UCSD-AML1 (cell line): Measurements from ENCODE around the gene MEF2C.

Experiments used
- DNase-seq: peaks from one replicate; lab custom pipeline; 2025; ENCODE audit not compliant: unreplicated experiment; lab: John Stamatoyannopoulos, UW

Gene MEF2C

DNA sequence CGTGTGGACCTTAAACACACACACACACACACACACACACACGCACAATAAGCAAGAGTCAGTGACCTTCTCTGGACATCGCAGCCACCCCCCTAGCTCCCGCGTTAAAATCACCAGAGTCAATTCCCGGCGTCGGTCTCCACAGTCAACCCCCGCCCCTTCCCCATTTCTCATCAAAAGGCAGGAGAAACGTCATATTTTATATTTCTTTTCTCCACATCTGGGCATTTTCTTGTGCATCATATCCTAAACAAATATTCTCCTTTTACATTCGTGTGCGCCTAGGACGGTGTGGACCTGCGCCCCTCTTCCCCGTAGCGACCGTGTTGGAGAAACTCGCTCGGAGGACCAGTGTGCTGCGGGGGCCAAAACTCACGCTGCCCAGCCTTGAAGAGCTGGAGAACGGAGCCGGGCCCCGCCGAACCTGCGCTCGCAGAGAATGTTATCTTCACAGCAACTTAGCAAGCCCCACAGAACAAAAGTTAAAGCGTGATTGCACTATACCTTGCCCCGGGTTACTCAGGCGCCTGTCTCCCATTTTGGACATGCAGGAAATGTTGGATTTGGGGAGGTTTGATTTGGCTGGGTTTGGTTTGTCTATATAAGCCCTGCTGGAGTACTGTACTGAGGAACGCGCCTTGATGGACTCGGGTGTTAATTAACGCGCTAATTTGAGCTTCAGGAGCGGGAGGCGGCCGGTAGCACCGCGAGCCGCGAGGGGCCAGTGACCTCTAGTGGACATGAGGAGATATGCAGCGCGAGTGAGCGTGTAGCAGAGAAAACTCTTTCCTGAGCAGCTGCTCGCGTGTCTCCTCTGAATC lies 192.4 kb downstream of the MEF2C start:
- DNase-seq, result peak; percentile 58

DNA sequence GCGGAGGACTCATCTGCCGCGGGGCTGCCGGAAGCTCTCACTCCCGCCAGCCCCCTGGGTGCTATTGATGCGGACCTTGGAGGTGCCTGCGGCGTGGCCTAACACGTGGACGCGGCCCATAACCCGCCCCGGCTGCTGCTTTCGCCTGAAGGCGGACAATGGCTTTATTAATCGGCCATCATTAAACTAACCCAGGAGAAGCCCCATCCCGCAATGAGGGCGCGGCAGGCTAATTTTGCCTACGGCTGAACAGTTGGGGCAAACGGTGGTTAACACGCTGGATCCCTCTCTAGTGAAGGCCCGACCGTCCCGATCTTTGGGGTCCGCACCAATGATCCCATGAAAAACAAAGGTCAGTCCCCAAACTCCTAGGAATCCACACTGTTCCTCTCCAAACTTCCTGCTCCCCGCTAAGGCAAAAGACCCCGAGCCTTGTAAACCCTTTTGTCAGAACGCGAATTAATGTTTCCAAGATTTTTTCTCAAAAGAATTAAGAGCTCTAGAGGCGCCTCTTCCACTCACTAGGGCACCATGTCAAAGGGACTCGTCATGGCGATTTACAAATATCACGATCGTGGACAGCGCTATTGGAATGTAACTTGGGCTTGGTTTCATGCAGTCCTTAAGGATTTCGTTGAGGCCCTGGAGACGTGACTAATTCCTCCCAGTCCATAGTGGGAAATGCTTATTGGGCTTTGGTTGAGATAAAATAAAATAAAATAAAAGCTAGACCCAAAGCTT lies 193.1 kb downstream of the MEF2C start:
- DNase-seq, result no peak

DNA sequence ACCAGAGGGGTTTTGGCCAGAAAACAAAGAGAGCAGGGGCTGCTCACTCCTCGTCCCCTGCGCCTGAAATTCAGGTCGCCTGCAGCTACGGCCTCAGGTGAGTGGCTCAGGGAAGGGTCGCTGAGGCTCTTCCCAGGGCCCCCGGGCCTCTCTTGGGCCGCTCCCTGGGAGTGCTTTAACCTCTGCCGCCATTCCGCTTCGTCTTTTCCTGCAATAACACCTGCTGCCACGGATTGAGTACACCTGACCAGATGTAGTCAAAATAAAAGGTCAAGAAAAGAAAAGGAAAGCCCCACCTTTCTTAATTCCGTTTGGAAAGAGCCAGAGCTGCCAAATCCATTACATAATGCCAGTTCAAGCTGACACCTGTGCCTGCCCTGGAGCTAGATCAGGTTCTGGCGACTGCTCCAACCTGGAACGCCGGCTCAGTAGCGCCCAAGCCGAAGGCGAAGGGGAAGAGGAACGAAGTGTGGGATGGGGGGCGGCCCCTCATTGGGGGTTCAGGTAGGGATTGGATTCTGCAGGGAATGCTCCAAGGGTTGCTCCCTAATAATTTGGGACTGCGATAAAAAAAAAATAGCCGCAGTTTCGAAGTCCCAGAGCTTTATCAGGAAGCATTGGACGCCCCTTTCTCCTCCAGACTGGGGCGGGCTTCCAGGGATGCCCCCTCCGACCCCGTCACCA lies 193.9 kb downstream of the MEF2C start:
- DNase-seq, result no peak

DNA sequence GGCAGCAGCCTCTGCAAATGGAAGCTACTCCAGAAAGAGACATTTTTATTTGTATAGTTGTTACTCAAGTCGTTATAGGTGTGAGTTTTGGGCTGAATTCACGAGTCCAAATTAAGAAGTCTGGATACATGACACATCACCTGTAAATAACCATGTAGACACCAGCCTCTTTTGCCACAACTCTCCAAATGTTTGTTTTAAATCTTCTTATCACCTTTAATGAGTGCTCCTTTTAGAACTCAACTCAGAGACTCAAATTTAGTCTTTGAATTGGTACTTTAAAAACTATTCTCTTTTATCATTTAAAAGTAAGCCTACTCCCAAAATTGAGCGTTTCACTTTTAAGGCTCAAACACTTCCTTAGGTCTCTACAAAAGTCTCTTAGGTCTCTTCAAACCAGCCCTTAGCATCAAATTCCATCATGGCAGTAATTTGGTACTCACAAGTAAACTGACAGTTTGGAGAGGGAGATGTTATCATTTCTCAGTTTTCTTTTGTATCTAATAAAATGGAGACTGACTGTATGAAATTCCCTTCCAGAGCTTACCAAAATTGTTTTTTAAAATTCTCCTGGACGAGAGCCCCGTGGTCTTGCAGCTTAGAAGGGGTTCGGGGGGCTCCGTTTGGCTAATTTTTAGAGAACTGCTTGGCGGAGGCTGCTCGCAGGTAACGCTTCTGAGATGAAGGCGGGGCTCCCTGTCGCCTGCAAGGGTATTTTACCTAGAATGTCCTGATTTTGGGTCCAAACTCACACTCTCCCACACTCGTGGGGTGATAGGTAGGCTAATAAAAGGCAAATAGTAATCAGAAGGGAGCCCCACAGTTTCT lies 194.6 kb downstream of the MEF2C start:
- DNase-seq, result no peak

DNA sequence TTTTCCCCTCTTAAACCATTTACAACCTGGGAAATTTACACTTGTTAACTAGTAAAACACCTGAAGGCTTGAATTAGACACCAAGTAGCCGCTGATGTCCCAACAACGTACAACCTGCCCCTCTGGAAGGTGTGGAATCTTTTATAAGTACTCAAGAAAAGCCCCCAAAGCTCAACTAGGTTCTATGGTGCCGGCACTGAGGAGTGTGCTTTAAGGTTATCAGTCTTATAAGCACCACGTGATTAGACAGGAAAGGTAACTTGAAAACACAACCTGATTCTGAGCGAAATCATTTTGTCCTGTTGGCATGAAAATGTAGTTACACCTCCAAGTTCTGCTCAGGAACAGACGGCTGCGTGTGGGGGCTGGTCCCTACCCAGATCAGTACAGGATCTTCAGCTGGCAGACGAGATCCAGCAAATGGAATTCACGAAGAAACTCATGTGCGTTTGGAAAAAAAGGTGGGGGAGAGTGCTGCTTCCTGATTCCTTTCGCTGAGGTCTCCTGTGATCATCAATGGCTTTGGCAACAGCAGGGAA lies 195.5 kb downstream of the MEF2C start:
- no peak for DNase-seq

DNA sequence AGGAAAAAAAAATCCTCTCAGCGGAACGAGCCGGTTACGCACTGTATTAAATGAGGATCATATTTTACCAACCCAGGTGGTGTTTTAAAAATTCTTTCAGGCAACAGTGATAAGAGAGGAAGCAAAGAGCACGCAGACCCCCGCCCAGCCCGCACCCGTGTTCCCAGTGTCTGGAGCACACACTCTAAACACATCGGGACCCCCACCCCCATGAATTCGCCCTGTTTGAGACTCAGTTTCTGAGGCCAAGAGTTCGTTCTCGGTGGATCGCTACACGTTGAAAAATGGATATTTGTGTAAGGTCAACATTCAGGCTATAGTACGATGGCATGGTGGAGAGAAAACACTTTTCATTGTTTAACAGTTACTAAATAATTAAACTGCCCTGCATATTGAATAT lies 196.3 kb downstream of the MEF2C start:
- DNase-seq, result no peak

DNA sequence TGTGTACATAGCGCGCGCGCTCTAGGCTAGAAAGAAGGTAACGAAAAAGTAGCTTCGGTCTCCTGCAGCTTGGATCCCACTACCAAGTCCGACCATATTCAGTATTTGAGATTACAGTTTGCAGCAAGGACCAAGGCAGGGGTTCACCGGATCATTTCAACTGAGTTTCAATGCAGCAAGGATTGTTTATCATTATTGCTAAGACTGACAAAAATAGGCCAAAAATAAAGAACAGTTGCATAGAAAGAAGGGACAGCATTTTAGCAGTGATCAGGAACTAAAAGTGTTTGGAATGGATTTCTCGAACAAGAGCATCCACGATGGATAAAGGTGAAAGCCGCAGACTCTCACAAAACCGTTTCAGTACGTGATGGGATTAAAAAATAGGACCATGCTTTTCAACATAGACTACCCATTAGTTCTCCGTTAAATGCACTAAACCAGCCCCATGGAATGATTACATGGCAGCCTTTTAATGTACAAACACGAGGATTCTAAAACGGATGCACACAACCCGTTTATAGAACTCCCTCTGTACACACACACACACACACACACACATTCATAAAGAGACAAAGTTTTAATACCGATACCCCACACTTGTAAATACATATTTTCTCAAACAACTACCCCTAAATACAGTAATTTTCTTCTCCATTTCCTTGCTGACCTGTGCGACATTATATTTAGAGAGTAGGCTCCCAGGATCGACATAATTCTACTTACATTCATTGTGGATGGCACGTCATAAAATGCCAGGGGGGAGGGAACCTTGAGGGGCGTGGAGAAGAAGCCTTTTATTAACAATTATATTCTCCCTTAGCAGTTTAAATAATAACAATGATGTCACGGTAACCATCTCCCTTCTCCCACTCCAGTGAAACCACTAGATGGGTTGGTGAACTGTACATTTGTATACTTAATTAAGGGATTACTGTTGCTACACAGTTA lies 197.1 kb downstream of the MEF2C start:
- no peak for DNase-seq

DNA sequence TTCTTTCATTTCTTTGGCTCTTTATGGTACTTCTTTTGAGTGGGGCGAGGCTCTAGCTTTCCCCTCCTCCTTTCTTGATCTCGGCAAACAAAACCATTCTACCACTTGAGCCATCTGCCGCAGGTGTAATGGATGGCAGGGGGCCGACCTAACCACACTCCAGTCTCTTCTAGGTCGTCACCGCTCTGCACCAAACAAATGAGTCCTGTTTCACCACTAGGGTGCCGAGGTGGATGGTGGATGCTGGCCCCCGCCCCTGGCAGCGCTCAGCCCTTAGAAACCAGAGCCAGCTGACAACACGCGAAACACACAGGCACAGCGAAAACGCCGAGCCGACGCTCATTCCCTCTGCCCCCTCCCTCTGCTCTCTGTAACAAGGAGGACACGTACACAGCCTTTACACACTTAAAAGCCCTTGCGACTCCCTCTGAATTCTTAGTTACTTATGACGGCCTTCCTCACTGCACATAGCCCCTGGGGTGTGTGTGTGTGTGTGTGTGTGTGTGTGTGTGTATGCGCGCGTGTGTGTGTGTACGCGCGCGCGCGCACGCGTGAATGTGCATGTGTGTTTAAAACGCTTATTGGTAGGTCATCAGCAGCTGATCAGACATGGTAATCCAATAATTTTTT lies 199.4 kb downstream of the MEF2C start:
- DNase-seq, result peak; percentile 9

DNA sequence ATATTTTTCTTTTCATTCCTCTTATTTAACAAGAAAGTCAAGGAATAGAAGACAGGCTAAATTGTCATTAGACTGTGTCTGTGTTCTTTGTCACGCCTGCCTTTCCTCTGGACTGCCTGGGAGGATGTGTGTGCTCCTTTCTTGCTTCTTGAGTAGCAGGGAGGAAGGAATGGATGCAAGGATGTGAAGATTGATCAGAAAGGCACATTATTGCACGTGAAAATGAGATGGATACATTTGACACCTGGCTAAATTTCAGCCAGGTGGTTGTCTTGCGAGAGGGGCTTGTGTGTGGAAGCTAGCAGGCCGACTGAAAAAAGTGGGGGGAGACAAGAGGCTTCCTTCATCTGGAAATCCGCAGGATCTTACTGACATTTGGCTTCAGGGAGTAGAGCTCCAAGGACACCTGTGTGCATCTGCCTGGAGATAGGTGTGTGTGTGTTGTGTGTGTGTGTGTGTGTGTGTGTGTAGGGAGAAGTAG lies 200.1 kb downstream of the MEF2C start:
- no peak for DNase-seq

DNA sequence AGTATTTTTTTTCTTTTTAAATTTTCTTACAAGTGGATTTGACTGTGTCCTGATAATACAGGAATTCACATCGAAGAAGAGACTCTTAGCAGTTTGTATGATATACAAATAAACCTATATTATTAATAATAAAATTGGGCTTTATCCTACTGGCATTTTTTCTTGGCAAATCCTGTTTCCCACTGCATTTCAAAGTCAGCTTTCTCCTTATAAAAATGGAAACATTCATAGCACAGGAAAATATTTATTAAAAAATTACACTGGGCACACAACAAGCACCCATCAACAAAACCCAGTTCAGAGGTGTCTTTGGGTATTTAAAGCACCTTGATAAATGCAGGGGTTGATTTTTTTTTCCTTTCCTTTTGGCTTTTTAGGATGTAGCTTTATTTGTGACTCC lies 200.9 kb downstream of the MEF2C start:
- DNase-seq, result no peak

DNA sequence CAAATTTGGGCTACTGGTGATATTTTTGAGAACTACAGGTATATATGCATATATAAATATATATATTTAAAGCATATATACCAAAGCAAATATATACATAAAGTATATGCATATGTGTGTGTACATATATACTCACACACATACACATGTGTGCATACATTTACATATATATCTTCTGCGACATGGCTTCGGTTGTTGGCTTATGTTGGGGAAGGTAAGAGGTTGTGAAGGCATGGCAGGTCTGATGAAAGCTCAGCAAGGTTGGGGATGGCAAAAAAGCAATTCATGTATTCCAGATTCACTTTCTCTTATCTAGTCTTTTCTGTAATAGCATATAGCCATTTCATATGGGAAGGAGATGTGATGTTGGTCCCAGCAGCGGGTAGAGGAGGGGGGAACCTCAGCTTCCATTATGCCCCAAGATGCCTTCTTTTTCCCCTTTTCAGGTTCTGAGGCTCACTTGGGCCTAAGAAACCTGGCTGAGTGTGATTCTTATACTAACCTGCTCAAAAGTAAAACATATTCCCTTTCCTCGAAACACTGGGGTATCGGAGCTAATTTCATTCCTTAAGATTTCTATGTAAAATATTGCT lies 201.7 kb downstream of the MEF2C start:
- DNase-seq, result no peak

DNA sequence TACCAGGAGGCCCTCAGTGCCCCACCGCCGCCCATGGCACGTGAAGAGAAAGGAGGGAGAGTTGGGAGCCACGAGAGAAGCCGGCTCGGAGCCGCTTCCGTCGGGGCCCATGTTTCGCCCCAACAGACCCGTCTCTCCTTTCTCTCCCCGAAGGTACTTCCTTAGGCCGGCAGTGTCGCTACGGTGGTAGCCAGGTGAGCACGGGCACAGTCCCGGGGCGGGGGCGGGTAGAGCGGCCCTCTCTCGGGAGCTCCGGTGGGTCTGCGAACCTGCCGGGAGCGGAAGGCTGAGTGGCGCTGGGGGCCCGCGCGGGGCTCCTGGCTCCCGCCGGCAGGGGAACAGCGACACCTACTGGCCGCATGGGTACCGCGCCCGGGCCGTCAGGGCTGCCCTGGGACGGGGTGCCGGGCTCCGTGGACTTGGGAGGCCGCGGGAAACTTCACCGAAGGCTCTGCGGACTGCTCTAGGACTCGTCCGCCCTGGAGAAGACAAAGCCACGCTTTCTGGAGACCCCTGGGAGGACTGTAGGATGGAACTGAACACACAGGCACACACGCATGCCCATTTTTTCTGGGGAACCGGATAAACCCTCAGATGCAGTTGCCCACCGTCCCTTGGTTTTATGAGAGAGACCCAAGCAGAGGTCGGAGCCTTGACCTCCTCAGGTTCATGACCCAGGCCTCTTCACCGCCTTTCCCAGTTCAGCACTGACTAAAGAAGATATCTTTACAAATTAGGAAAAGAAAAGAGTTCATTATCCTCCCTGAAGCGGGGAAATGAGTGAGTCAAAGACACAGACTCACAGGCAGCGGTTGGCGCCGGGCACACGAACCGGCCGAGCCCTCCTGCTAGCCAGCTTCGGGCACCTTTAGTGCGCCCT lies 202.5 kb downstream of the MEF2C start:
- peak; percentile 69 for DNase-seq

DNA sequence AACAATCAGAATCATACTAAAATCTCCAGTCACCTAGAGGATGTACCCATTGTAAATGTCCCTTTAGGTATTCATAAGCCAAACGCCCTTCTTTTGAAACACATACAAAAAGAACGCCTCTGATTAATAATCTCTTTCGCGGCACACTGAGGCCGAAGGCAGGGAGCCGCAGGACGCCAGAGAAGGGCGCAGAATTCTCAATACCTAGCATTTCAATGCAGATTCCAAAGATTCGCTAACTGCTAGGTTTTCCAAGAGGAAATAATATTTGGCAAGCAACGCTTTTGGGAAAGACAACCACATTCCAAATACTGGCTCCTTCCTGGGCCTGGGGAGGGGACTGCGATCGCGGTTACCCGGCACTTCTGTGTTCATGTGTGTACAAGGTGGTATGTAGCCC lies 203.3 kb downstream of the MEF2C start:
- peak; percentile 3 for DNase-seq

DNA sequence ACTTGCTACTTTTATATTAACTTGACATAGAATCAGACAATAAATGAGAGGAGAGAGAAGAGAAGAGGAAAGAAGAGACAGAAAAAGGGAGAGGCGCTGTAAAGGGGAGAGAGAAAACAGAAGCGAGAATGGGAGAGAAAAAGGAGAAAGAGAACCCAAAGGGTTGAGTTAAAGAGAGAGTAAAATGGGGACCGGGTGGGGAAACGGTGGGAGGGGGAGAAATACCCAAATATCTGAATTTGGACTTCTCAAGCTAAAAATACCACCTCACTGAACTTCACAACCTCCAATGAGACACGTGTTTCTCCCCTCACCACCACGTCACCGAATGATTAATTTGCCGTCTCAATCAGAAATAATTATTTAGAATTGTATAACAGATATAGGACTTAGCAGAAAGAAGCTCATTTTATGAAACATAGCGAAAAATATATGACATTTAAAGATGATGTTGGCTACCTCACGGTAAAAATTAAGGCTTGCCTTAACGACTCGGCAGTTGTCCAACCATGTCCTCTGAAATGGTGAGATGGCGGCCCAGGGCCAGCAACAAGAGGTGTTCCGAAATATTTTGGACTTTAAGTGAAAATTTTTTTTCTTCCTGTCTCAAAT lies 204.1 kb downstream of the MEF2C start:
- DNase-seq, result no peak

DNA sequence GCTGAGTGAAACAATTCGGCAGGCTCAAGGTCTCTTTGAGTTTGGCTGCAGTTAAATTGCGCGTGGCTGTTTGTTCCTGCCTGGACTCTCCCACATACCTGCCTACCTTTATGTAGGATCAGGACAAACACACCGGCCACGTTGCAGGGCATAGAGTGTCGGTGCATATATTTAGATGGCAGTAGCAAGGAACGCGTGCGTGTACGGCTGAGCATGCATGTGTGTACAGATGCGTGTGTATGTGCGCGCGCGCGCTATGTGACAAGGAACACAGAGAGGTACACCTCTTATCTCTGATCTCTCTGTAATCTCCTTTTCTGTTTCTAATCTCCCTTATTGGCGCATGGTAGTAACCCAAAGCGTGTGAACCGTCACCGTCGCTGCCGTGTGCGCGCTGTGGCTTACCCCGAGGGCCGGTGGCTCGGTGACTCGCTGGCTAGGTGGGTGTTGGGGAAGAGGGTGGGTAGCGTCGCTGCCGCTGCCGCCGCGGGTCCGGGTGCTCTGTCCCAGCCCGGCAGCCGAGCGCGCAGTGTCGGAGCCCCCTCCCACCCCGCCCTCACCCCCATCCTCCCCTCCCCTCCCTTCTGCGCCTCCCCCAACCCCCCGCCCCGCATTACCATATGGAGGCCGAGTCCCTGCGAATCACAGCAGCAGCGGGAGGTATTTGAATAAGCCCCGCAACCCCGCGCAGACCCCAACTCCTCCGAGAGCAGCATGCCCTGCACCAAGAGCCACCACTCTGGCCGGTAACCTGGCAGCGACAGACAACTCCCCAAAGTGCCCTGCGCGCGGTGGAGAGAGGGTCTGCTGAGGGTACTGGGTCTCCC lies 204.8 kb downstream of the MEF2C start:
- DNase-seq, result no peak

DNA sequence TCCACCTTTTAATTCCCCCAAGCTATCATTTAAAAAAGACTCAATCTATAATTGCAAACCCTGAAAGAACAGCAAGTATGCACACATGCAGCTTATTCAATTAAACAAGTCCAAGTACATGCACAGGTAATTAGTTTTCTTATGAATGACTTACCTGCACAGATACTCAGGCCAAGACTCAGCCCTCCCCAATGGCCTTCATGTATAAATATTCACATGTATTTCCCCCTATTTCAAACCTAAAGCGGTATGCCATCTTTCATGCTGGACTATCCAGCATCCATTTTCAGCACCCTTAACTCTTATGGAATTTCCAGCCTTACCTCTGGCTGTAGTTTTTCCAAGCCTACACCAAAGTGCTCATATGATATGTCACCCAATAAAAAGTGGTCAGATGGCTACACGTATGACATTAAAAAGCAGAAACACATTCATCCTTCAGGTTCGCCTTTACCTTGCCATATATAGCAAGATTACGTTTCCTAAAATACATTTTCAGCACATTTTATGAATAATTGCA lies 205.5 kb downstream of the MEF2C start:
- DNase-seq, result no peak
